ENCODE measurements around the gene MAN2B2. TPM values are rescaled to one million over a fixed set of nuclear protein-coding genes. Genes with fewer than 3 reads are reported as not detected.
"Not testable (repeated sequence)": the region's sequence is repeated elsewhere in the genome, so short reads cannot be mapped to it uniquely, and the experiment has no call there.

The MAN2B2 gene
- total RNA-seq, 1 donor from 2014 or later, result 4.2 TPM

DNA sequence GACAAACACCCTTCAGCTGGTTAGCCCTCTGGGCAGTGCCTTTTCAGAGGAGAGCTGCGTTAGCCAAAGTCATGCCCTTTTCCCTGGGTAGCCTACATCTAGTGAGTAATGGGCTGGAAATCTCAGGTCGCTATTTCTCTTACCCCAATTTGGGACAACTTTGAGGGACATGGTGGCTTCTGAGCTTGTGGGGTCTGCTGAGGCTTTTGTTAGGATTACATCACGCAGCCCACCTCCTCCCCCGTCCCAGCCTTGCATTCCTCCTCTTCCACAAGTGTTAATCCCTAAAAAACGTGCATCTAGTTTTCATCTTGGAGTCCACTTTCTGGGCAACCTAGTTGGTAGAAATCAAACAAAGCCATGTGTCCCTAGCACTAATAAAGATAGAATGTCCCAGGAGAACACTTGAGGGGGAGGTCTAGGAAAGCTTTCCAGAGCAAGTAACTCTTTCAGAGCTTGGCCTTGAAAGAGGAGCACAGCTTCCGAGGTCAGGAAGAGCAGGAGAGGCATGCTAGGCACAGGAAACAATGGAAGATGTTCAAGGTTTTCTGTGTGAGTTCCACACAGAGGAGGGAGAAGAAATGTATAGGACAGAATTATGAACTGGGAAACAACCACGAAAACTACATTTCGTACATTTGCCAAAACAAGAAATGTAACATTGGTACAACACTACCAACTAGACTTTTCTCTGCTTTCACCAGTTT, 68.3 kb downstream of the MAN2B2 start:
- H3K27ac ChIP-seq (ENCODE audit: low read depth, low read length), result no peak overlapping the region
- H3K9ac ChIP-seq (ENCODE audit: low read depth in 1 of 3, low read length in 3 of 3), result peak overlapping the region in 2 of 3 donors; percentile 2 to 42
- H3K4me3 ChIP-seq (ENCODE audit: low read length in 3 of 3), result peak overlapping the region in 1 of 3 donors; percentile 8
- H3K9me3 ChIP-seq (ENCODE audit: control insufficient read depth in 3 of 3, low read length in 3 of 3), result no peaks in the 10 kb centered on the region
- peaks cover 30 to 49% (median 30%) of the 10 kb centered on the region in 3 donors for H3K4me1 ChIP-seq (ENCODE audit: control insufficient read depth in 3 of 3, insufficient read depth in 3 of 3, low read length in 3 of 3)
- H3K36me3 ChIP-seq (ENCODE audit: control insufficient read depth in 3 of 3, insufficient read depth in 3 of 3, low read length in 3 of 3), result peaks cover 15 to 17% (median 17%) of the 10 kb centered on the region in 3 donors
- H3K27me3 ChIP-seq (ENCODE audit: control insufficient read depth in 3 of 3, insufficient read depth in 3 of 3, low read length in 3 of 3), result no peaks in the 10 kb centered on the region

DNA sequence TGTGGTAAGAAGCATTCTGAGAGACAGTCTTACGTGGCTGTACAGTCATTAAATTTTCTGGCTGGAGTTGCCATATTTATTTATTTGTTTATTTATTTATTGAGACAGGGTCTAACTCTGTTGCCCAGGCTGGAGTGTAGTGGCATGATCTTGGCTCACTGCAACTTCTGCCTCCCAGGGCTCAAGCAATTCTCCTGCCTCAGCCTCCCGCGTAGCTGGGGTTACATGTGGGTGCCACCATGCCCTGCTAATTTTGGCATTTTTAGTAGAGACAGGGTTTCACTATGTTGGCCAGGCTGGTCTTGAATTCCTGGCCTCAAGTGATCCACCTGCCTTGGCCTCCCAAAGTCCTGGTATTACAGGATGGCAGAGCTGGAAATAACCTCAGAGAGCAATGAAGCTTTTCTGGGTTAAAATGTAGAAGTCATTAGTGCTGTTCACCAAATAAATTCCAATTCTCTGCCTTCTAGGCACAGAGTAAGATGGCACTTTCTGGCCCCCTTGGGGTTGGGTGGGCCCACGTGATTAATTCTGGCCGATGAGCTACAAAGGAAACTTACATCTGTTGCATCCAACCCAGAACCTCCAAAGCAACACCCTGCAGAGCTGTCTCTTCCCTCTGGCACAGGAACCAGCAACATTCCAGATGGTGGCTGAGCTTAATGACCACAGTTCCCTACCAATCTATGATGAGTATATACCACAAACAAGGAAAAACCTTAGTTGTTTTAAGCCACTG, 70.0 kb downstream of the MAN2B2 start:
- Histone ChIP-seq H3K9ac (ENCODE audit: low read depth in 1 of 3, low read length in 3 of 3) (no peak overlapping the region), H3K27me3 (ENCODE audit: control insufficient read depth in 3 of 3, insufficient read depth in 3 of 3, low read length in 3 of 3) (no peaks in the 10 kb centered on the region), H3K9me3 (ENCODE audit: control insufficient read depth in 3 of 3, low read length in 3 of 3) (no peaks in the 10 kb centered on the region), H3K4me1 (ENCODE audit: control insufficient read depth in 3 of 3, insufficient read depth in 3 of 3, low read length in 3 of 3) (peaks cover 27 to 49% (median 27%) of the 10 kb centered on the region in 3 donors), H3K36me3 (ENCODE audit: control insufficient read depth in 3 of 3, insufficient read depth in 3 of 3, low read length in 3 of 3) (peaks cover 15 to 17% (median 17%) of the 10 kb centered on the region in 3 donors), H3K4me3 (ENCODE audit: low read length in 3 of 3) (no peak overlapping the region), H3K27ac (ENCODE audit: low read depth, low read length) (no peak overlapping the region)

DNA sequence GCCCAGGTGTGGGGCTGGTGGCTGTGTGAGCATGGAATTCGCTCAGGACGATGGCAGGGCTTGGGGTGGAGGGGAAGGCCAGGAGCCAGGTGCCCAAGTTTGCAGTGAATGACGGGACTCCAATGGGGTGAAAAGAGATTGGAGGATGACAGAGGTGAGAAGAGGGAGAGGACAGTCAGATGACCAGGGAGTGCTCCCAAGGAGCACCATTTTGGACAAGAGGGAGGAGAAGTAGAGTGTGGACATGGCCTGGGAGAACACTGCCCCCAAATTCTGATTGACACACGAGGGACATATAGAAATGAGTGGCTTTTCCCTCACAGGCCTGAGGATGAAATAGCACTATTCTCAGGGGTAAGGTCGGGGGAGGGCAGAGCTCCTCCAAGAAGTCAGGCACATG, 72.2 kb downstream of the MAN2B2 start:
- Histone ChIP-seq H3K36me3 (ENCODE audit: control insufficient read depth in 3 of 3, insufficient read depth in 3 of 3, low read length in 3 of 3) (peaks cover 9 to 14% (median 11%) of the 10 kb centered on the region in 3 donors), H3K4me1 (ENCODE audit: control insufficient read depth in 3 of 3, insufficient read depth in 3 of 3, low read length in 3 of 3) (peaks cover 18 to 33% (median 19%) of the 10 kb centered on the region in 3 donors), H3K27ac (ENCODE audit: low read depth, low read length) (no peak overlapping the region), H3K9me3 (ENCODE audit: control insufficient read depth in 3 of 3, low read length in 3 of 3) (no peaks in the 10 kb centered on the region), H3K4me3 (ENCODE audit: low read length in 3 of 3) (no peak overlapping the region), H3K9ac (ENCODE audit: low read depth in 1 of 3, low read length in 3 of 3) (no peak overlapping the region), H3K27me3 (ENCODE audit: control insufficient read depth in 3 of 3, insufficient read depth in 3 of 3, low read length in 3 of 3) (no peaks in the 10 kb centered on the region)

DNA sequence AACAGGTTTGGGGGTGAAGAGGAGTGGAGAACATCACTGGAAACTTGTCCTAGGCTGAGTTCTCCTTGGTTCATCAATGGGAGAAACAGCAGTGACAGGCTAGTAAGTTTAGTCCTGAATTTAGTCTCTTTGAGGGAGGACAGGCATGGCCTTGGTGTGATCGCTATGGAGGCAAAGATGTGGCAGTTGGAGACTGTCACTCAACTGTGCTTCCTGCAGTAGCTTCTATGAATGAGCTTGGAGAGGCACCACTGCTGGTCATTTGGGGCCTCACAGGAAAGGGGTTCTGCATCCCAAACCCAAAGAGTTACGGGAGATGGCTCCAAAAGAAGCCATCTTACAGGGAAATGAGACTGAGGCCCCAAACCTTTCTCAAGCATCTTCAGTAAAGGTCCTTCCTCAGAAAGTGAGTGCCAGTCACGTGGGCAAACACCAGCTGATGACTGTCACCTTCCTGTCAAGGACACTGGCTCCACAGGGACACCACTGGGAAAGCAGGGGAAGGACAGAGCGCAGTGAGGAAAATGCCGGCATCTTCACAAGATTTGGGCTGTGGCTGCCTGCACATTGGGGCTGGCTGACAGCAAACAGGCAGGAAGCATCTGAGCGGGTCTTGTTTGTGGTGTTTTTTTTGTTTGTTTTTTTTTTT, 72.7 kb downstream of the MAN2B2 start:
- H3K9ac ChIP-seq (ENCODE audit: low read depth in 1 of 3, low read length in 3 of 3), result no peak overlapping the region
- no peak overlapping the region for H3K27ac ChIP-seq (ENCODE audit: low read depth, low read length)
- H3K4me3 ChIP-seq (ENCODE audit: low read length in 3 of 3), result no peak overlapping the region
- H3K9me3 ChIP-seq (ENCODE audit: control insufficient read depth in 3 of 3, low read length in 3 of 3), result no peaks in the 10 kb centered on the region
- H3K4me1 ChIP-seq (ENCODE audit: control insufficient read depth in 3 of 3, insufficient read depth in 3 of 3, low read length in 3 of 3), result peaks cover 13 to 27% (median 13%) of the 10 kb centered on the region in 3 donors
- peaks cover 6 to 8% (median 7%) of the 10 kb centered on the region in 3 donors for H3K36me3 ChIP-seq (ENCODE audit: control insufficient read depth in 3 of 3, insufficient read depth in 3 of 3, low read length in 3 of 3)
- no peaks in the 10 kb centered on the region for H3K27me3 ChIP-seq (ENCODE audit: control insufficient read depth in 3 of 3, insufficient read depth in 3 of 3, low read length in 3 of 3)

DNA sequence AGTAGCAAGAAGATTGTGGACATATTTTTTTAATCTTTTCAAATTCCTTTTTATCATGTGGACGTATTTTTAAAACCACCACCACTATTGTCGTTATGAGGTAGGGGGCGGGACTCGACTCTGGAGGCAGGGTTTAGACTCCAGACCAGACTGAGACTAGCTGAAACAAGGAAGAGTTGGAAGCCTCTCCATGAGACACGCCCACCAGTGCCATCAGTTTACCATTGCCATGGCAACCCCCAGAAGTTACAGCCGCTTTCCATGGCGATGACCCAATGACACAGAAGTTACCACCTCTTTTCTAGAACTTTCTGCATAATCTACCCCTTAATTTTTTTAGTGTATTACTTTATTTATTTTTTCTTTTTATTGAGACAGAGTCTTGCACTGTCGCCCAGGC, 74.2 kb downstream of the MAN2B2 start:
- Histone ChIP-seq H3K4me3 (ENCODE audit: low read length in 3 of 3) (no peak overlapping the region), H3K9ac (ENCODE audit: low read depth in 1 of 3, low read length in 3 of 3) (no peak overlapping the region), H3K27ac (ENCODE audit: low read depth, low read length) (no peak overlapping the region), H3K4me1 (ENCODE audit: control insufficient read depth in 3 of 3, insufficient read depth in 3 of 3, low read length in 3 of 3) (peaks cover 0 to 12% (median 3%) of the 10 kb centered on the region in 3 donors), H3K27me3 (ENCODE audit: control insufficient read depth in 3 of 3, insufficient read depth in 3 of 3, low read length in 3 of 3) (no peaks in the 10 kb centered on the region), H3K9me3 (ENCODE audit: control insufficient read depth in 3 of 3, low read length in 3 of 3) (no peaks in the 10 kb centered on the region), H3K36me3 (ENCODE audit: control insufficient read depth in 3 of 3, insufficient read depth in 3 of 3, low read length in 3 of 3) (no peaks in the 10 kb centered on the region)

DNA sequence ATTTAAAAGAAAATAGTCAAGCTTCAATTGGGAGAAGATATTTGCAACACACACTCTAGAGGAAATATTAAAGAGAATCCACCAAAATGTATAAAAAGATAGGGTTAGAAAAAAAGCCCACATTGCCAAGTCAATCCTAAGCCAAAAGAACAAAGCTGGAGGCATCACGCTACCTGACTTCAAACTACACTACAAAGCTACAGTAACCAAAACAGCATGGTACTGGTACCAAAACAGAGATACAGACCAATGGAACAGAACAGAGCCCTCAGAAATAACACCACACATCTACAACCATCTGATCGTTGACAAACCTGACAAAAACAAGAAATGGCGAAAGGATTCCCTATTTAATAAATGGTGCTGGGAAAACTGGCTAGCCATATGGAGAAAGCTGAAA, 79.2 kb downstream of the MAN2B2 start:
- H3K27ac ChIP-seq (ENCODE audit: low read depth, low read length); H3K9ac ChIP-seq (ENCODE audit: low read depth in 1 of 3, low read length in 3 of 3); H3K36me3 ChIP-seq (ENCODE audit: control insufficient read depth in 3 of 3, insufficient read depth in 3 of 3, low read length in 3 of 3); H3K9me3 ChIP-seq (ENCODE audit: control insufficient read depth in 3 of 3, low read length in 3 of 3); H3K4me1 ChIP-seq (ENCODE audit: control insufficient read depth in 3 of 3, insufficient read depth in 3 of 3, low read length in 3 of 3); H3K27me3 ChIP-seq (ENCODE audit: control insufficient read depth in 3 of 3, insufficient read depth in 3 of 3, low read length in 3 of 3); H3K4me3 ChIP-seq (ENCODE audit: low read length in 3 of 3): not testable (repeated sequence)

DNA sequence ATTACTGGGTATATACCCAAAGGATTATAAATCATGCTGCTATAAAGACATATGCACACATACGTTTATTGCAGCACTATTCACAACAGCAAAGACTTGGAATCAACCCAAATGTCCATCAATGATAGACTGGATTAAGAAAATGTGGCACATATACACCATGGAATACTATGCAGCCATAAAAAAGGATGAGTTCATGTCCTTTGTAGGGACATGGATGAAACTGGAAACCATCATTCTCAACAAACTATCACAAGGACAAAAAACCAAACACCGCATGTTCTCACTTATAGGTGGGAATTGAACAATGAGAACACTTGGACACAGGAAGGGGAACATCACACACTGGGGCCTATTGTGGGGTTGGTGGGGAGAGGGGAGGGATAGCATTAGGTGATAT, 80.3 kb downstream of the MAN2B2 start:
- H3K9me3 ChIP-seq (ENCODE audit: control insufficient read depth in 3 of 3, low read length in 3 of 3); H3K36me3 ChIP-seq (ENCODE audit: control insufficient read depth in 3 of 3, insufficient read depth in 3 of 3, low read length in 3 of 3); H3K4me1 ChIP-seq (ENCODE audit: control insufficient read depth in 3 of 3, insufficient read depth in 3 of 3, low read length in 3 of 3); H3K27me3 ChIP-seq (ENCODE audit: control insufficient read depth in 3 of 3, insufficient read depth in 3 of 3, low read length in 3 of 3); H3K4me3 ChIP-seq (ENCODE audit: low read length in 3 of 3); H3K9ac ChIP-seq (ENCODE audit: low read depth in 1 of 3, low read length in 3 of 3); H3K27ac ChIP-seq (ENCODE audit: low read depth, low read length): not testable (repeated sequence)

DNA sequence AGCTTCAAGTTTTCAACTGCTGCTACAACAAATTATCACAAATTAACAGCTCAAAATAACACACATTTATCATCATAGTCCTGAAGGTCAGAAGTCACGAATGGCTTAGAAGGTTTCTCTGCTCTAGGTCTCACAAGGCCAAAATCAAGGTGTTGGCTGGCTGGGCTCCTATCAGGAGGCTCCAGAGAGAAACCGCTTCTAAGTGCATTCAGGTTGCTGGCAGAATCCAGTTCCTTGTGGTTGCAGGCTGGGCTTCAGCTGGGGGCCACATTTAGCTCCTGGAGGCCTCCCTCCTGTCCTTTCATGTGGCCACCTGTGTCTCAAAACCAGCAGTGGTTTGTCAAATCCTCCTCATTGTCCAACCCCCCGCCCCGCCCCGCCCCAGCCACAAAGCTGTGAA, 80.9 kb downstream of the MAN2B2 start:
- H3K27ac ChIP-seq (ENCODE audit: low read depth, low read length), result no peak overlapping the region
- H3K27me3 ChIP-seq (ENCODE audit: control insufficient read depth in 3 of 3, insufficient read depth in 3 of 3, low read length in 3 of 3), result peaks cover 3 to 13% (median 5%) of the 10 kb centered on the region in 3 donors
- H3K4me1 ChIP-seq (ENCODE audit: control insufficient read depth in 3 of 3, insufficient read depth in 3 of 3, low read length in 3 of 3), result peaks cover 0 to 3% (median 3%) of the 10 kb centered on the region in 3 donors
- no peak overlapping the region for H3K4me3 ChIP-seq (ENCODE audit: low read length in 3 of 3)
- H3K36me3 ChIP-seq (ENCODE audit: control insufficient read depth in 3 of 3, insufficient read depth in 3 of 3, low read length in 3 of 3), result no peaks in the 10 kb centered on the region
- no peak overlapping the region for H3K9ac ChIP-seq (ENCODE audit: low read depth in 1 of 3, low read length in 3 of 3)
- no peaks in the 10 kb centered on the region for H3K9me3 ChIP-seq (ENCODE audit: control insufficient read depth in 3 of 3, low read length in 3 of 3)

DNA sequence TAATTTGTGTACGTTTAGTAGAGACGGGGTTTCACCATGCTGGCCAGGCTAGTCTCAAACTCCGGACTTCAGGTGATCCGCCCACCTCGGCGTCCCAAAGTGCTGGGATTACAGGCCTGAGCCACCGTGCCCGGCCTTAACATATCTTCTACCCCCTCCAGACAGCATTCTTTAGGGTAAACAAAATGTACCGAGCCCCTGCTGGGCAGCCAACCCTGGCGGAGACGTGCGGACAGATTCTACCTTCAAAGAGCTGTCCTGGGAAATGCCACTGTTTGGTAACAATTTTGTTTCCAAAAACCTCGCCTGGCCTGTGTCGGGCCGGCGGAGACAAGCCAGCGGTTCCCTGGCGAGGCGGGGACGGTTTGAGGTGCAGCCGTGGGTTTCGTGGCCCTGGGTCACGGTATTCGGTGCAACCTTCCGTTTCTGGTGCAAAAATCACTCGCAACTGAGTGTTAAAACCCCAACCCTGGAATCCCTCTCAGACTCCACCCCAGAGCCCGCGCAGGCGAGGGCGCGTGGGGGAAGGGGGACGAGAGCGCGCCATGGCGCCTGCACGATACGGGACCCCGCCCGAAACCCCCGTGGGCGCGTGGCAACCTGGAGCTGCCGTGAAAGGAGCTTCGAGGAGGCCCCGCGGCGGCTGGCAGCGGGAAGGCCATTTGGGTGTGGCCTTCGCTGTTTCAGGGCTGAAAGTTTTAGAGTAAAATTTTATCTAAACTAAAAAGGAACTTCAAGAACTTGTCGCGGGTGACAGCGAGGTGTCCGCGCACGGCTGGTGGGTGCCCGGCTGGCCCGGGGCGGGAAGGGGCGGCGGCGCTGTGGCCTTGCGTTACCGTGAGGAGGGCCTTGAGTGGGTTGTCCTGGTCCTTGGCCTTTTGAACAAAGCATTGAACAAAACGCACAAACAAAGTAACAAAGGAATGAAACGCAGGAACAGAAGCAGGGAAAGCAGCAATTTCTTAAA, 82.5 kb downstream of the MAN2B2 start:
- H3K27ac ChIP-seq (ENCODE audit: low read depth, low read length), result no peak overlapping the region
- peaks cover 3 to 18% (median 5%) of the 10 kb centered on the region in 3 donors for H3K27me3 ChIP-seq (ENCODE audit: control insufficient read depth in 3 of 3, insufficient read depth in 3 of 3, low read length in 3 of 3)
- H3K9me3 ChIP-seq (ENCODE audit: control insufficient read depth in 3 of 3, low read length in 3 of 3), result no peaks in the 10 kb centered on the region
- no peaks in the 10 kb centered on the region for H3K36me3 ChIP-seq (ENCODE audit: control insufficient read depth in 3 of 3, insufficient read depth in 3 of 3, low read length in 3 of 3)
- no peak overlapping the region for H3K9ac ChIP-seq (ENCODE audit: low read depth in 1 of 3, low read length in 3 of 3)
- no peak overlapping the region for H3K4me3 ChIP-seq (ENCODE audit: low read length in 3 of 3)
- H3K4me1 ChIP-seq (ENCODE audit: control insufficient read depth in 3 of 3, insufficient read depth in 3 of 3, low read length in 3 of 3), result peaks cover 0 to 3% (median 3%) of the 10 kb centered on the region in 3 donors
